Thoracic aorta (tissue), 2 donors: ENCODE data around the gene DRG2. TPM values are rescaled to one million over a fixed set of nuclear protein-coding genes. Genes with fewer than 3 reads are reported as not detected.

Experiments
- ATAC-seq: fragments of 150-250 bp; one replicate; pipeline ENCODE4 v1.8.0; 2017; ENCODE audit warnings: low read depth; ENCODE audit not compliant: insufficient number of reproducible peaks, low FRiP score
- DNase-seq: peaks from one replicate; pipeline ENCODE4 v3.0.0-alpha.2; 2020; ENCODE audit warnings: low spot score
- H3K27ac ChIP-seq, 2 donors: fragments of 200-600 bp; sonication (generic); 1 replicate in 1 of 2; 2 replicates in 1 of 2; pipeline ENCODE4 v1.5.1; 2016; ENCODE audit warnings: mild to moderate bottlenecking in 2 of 2, moderate library complexity in 2 of 2
- H3K27me3 ChIP-seq: fragments of 200-600 bp; sonication (generic); replicated peaks from 2 replicates; pipeline ENCODE4 v1.6.0; 2016; ENCODE audit warnings: mild to moderate bottlenecking; ENCODE audit not compliant: insufficient read depth
- H3K36me3 ChIP-seq: fragments of 200-600 bp; sonication (generic); one replicate; pipeline ENCODE4 v1.5.1; 2016
- H3K4me1 ChIP-seq, 2 donors: fragments of 200-600 bp; sonication (generic); 1 replicate in 1 of 2; 2 replicates in 1 of 2; pipeline versions ENCODE4 v1.5.1 to v1.6.0; 2016; ENCODE audit warnings: low read depth in 2 of 2, mild to moderate bottlenecking in 1 of 2; ENCODE audit not compliant: control insufficient read depth in 1 of 2
- H3K4me3 ChIP-seq: fragments of 200-600 bp; sonication (generic); 2 replicates; pipeline ENCODE4 v1.5.1; 2016; ENCODE audit warnings: mild to moderate bottlenecking
- H3K9me3 ChIP-seq: fragments of 200-600 bp; sonication (generic); 2 replicates; pipeline ENCODE4 v1.5.1; 2016
- CTCF ChIP-seq: fragments of 200-600 bp; sonication (generic); IDR thresholded peaks from one replicate; pipeline ENCODE4 v1.5.1; 2019; ENCODE audit warnings: antibody characterized with exemption
- total RNA-seq, 2 donors: library from RNA; depleted of rRNA; stranded (reverse); fragments of >200 nt; gene quantifications; one replicate each; pipeline versions ENCODE4 v1.1.0 to v1.2.3, GENCODE V29; 2016

Gene DRG2
- total RNA-seq, 2 donors from 2014 or later = 42.3 to 55.6 TPM

- no peak for ATAC-seq
- H3K27ac ChIP-seq = no peak overlapping the region
- H3K9me3 ChIP-seq = no peaks in the 10 kb centered on the region
- peaks cover 5% of the 10 kb centered on the region for H3K36me3 ChIP-seq
- no peaks in the 10 kb centered on the region for H3K27me3 ChIP-seq
- H3K4me1 ChIP-seq = no peaks in the 10 kb centered on the region
- H3K4me3 ChIP-seq = no peak overlapping the region
- DNase-seq = no peak
- no peak for TF ChIP-seq CTCF
Observed at GRCh38 chr17:18111330-18111971, 23.7 kb downstream of the DRG2 start.

GRCh38 chr17:18115517-18115916, 27.8 kb downstream of the DRG2 start:
- Histone ChIP-seq H3K9me3 (no peaks in the 10 kb centered on the region), H3K27me3 (no peaks in the 10 kb centered on the region), H3K36me3 (no peaks in the 10 kb centered on the region), H3K4me3 (no peak overlapping the region), H3K4me1 (no peaks in the 10 kb centered on the region), H3K27ac (no peak overlapping the region)
- DNase-seq (no peak), ATAC-seq (no peak)
- TF ChIP-seq CTCF = no peak

- TF ChIP-seq CTCF = no peak
- DNase-seq = no peak
- no peaks in the 10 kb centered on the region for H3K27me3 ChIP-seq
- H3K4me1 ChIP-seq = no peaks in the 10 kb centered on the region
- no peak for ATAC-seq
- no peak overlapping the region for H3K4me3 ChIP-seq
- H3K9me3 ChIP-seq = no peaks in the 10 kb centered on the region
- H3K36me3 ChIP-seq = no peaks in the 10 kb centered on the region
- H3K27ac ChIP-seq = no peak overlapping the region
Observed at GRCh38 chr17:18116078-18116477, 28.3 kb downstream of the DRG2 start.

GRCh38 chr17:18117533-18117932, 29.8 kb downstream of the DRG2 start:
- no peak for ATAC-seq
- TF ChIP-seq CTCF = no peak

GRCh38 chr17:18117982-18118975, 30.5 kb downstream of the DRG2 start:
- TF ChIP-seq CTCF = no peak
- Histone ChIP-seq H3K27ac (no peak overlapping the region), H3K4me3 (no peak overlapping the region), H3K4me1 (no peaks in the 10 kb centered on the region), H3K9me3 (no peaks in the 10 kb centered on the region), H3K27me3 (no peaks in the 10 kb centered on the region), H3K36me3 (no peaks in the 10 kb centered on the region)
- DNase-seq = no peak
- no peak for ATAC-seq

More at GRCh38 chr17:18117533-18117932, 29.8 kb downstream of the DRG2 start:
- no peaks in the 10 kb centered on the region for H3K27me3 ChIP-seq
- H3K9me3 ChIP-seq = no peaks in the 10 kb centered on the region
- H3K4me1 ChIP-seq = no peaks in the 10 kb centered on the region
- no peak overlapping the region for H3K27ac ChIP-seq
- no peak overlapping the region for H3K4me3 ChIP-seq
- DNase-seq = no peak
- H3K36me3 ChIP-seq = no peaks in the 10 kb centered on the region
